Activated B cell treated with CpG ODN at 0.5 μM for 24 hours (primary cell): ENCODE data around the gene JDP2. TPM values are rescaled to one million over a fixed set of nuclear protein-coding genes. Genes with fewer than 3 reads are reported as not detected.
A peak's percentile ranks its signal among the peaks of the same experiment; 100 is the strongest.
"Not testable (repeated sequence)": the region's sequence is repeated elsewhere in the genome, so short reads cannot be mapped to it uniquely, and the experiment has no call there.

Experiments used
- ATAC-seq: fragments of 200-7000 bp; cut with Tn5 transposase; one replicate; pipeline ENCODE4 v1.10.0; 2021; ENCODE audit warnings: low read depth, mild to moderate bottlenecking, moderate library complexity
- CTCF ChIA-PET: fragments of 350-600 bp; sonication (Branson Sonifier 250); formaldehyde crosslinking; loops from one replicate; lab custom pipeline; 2021; ENCODE audit warnings: antibody characterized with exemption; lab: Charles Lee
- POLR2A ChIA-PET: fragments of 350-600 bp; sonication (Branson Sonifier 250); formaldehyde crosslinking; loops from one replicate; lab custom pipeline; 2021; ENCODE audit warnings: antibody characterized with exemption; lab: Charles Lee
- DNase-seq: peaks from one replicate; pipeline ENCODE4 v3.0.0; 2022
- H3K27ac Mint-ChIP-seq: one replicate; pipeline ENCODE4 v1.8.0; 2020; ENCODE audit warnings: mixed read lengths
- H3K27me3 Mint-ChIP-seq: one replicate; pipeline ENCODE4 v1.8.0; 2021; ENCODE audit warnings: mixed read lengths
- H3K36me3 Mint-ChIP-seq: one replicate; pipeline ENCODE4 v1.8.0; 2021; ENCODE audit warnings: low read depth, mixed read lengths
- H3K4me1 Mint-ChIP-seq: one replicate; pipeline ENCODE4 v1.8.0; 2021; ENCODE audit warnings: mixed read lengths
- H3K4me3 Mint-ChIP-seq: one replicate; pipeline ENCODE4 v1.8.0; 2020; ENCODE audit warnings: mild to moderate bottlenecking, mixed read lengths
- H3K9me3 Mint-ChIP-seq: one replicate; pipeline ENCODE4 v1.8.0; 2020; ENCODE audit warnings: mixed read lengths
- CTCF ChIP-seq: fragments of 200-600 bp; IDR thresholded peaks from one replicate; pipeline ENCODE4 v1.8.0; 2022; ENCODE audit warnings: antibody characterized with exemption, mild to moderate bottlenecking
- intact Hi-C: fragments of 100-400 bp; cut with micrococcal nuclease; formaldehyde crosslinking; loops from one replicate; pipeline ENCODE4 v1.15.1; 2024
- total RNA-seq: library from RNA; stranded (reverse); gene quantifications from 2 replicates; pipeline ENCODE4 v1.2.3, GENCODE V29; 2022

Gene JDP2, protein sequence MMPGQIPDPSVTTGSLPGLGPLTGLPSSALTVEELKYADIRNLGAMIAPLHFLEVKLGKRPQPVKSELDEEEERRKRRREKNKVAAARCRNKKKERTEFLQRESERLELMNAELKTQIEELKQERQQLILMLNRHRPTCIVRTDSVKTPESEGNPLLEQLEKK
- 21.2 and 21.8 TPM in 2 replicates for total RNA-seq

DNA sequence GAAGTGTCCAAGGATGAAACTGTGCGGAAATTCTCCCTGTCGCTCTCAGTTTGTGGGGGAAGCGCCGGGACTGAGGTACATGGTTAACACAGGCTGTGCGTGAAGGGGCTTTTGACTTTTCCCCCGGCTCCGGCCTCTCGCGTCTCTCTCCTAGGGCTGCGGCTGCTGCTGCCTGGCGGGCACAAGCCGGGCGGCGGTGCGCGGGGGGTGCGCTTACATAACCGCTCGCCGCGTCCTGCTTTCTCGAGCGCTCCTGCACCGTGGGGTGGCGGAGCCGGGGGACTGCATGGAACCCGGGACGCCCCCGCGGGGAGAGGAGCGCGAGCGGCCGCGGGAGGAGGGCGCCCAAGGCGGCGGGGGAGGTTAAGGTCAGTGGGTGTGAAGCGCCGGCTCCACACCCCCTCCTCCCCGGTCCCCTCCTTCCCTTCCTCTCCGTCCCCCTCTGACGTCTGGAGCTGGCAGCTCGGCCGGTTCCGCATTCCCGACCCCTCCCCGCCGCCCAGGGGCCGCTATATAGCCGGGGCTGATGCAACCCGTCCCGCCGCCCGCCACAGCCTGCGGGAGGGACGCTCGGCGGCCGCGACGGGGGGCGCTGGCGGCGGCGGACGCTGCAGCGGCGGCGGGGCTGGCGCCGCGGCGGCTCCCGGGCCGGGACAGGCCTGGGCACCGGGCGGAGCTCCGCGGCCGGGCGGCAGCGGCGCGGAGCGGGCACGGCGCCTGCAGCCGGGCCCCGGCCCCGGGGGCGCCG lies at the start of gene JDP2:
JDP2 (plus strand) TSS at position 541 of the 748 bp plus-strand sequence. CDS start 9,899 bp downstream, outside the sequence.
- Mint-ChIP-seq H3K9me3 (no peaks in the 10 kb centered on the region), H3K4me1 (peaks cover 37% of the 10 kb centered on the region), H3K36me3 (peaks cover 10% of the 10 kb centered on the region), H3K27ac (peak within 1 kb of the TSS; percentile 96), H3K27me3 (no peaks in the 10 kb centered on the region), H3K4me3 (peak within 1 kb of the TSS; percentile 88)
- ChIA-PET CTCF (no interaction called here), POLR2A (interaction anchor here (0.6 to 2.6 kb wide), 10 partner anchors 12 to 233 kb away, joined by 3 to 9 read pairs (median 4); partner anchors contain the start of genes BATF, ERG28 and TTLL5)
- intact Hi-C loops: loop anchor here (2.0 to 5.0 kb wide), 5 partner anchors 60 to 233 kb away; partner anchors contain the start of genes ERG28 and TTLL5
- ATAC-seq (peak; percentile 53), DNase-seq (peak; percentile 57)
- TF ChIP-seq CTCF: no peak

DNA sequence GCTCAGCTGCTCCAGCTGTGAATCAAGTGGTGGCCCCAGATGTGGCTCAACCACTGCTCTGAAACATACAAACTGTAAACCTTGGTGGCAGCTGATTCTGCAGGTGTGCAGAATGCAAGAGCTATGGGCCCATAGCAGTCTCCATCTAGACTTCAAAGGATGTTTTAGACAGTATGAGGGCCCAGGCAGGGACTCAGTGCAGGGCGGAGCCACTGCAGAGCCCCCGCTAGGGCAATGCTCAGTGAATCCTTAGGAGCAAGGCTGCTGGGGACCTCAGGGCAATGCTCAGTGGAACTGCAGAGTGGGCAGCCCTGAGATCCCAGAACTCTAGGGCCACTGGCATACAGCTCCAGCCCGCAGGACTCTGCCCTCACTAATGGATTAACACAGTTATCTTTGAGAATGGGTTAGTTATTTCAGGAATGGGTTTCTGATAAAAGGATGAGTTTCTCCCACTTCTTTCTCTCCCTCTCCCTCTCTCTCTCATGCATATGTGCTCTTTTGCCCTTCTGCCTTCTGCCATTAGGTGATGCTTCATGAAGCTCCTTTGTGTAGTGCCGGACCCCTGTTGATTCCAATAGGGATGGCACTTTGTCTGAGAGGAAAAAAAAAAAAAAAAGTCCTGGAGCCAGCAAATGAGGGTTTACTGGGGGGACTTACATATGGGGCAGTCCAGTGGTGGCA lies 48.4 kb upstream of the JDP2 start:
- Mint-ChIP-seq H3K27ac (no peak overlapping the region), H3K36me3 (no peaks in the 10 kb centered on the region), H3K4me1 (peaks cover 4% of the 10 kb centered on the region), H3K9me3 (peaks cover 1% of the 10 kb centered on the region), H3K4me3 (no peak overlapping the region), H3K27me3 (peaks cover 1% of the 10 kb centered on the region)
- POLR2A ChIA-PET: no interaction called here
- intact Hi-C loops: no loop called here
- no peak for TF ChIP-seq CTCF
- no peak for DNase-seq
- CTCF ChIA-PET: no interaction called here
- ATAC-seq: no peak

- H3K4me3 Mint-ChIP-seq: no peak overlapping the region
- ATAC-seq: no peak
- peaks cover 3% of the 10 kb centered on the region for H3K9me3 Mint-ChIP-seq
- no peak for DNase-seq
- H3K27me3 Mint-ChIP-seq: peaks cover 6% of the 10 kb centered on the region
- ChIA-PET POLR2A (no interaction called here), CTCF (no interaction called here)
- H3K36me3 Mint-ChIP-seq: no peaks in the 10 kb centered on the region
- H3K27ac Mint-ChIP-seq: no peak overlapping the region
- no peak for TF ChIP-seq CTCF
- intact Hi-C loops: no loop called here
- H3K4me1 Mint-ChIP-seq: peaks cover 4% of the 10 kb centered on the region
Measured at GRCh38 chr14:75379930-75380270, 47.9 kb upstream of the JDP2 start.

DNA sequence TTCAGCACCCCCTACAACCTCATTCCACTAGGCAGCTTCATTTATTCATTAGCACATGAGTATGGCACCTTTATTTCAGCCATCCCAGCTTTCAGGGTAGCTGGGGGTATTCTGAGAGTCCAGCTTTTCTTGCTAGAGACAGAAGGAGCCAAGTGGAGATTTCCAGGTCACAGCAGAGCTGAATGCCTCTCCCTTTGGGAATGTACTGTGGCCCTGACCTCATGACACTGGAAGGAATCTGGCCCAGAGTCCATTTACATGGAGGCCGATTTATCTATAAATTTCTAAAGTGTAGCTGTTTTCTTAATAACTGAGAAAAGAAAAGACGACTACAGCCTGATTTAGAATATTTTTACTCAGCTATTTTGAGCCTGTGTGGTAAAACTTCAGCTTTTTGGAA lies 47.2 kb upstream of the JDP2 start:
- peaks cover 3% of the 10 kb centered on the region for H3K9me3 Mint-ChIP-seq
- no peak for TF ChIP-seq CTCF
- peaks cover 4% of the 10 kb centered on the region for H3K4me1 Mint-ChIP-seq
- ATAC-seq: no peak
- intact Hi-C loops: no loop called here
- ChIA-PET CTCF (no interaction called here), POLR2A (interaction anchor here (0.7 kb wide), 1 partner anchor 34 kb away, joined by 3 read pairs; no protein-coding TSS in a partner anchor)
- DNase-seq: no peak
- no peak overlapping the region for H3K4me3 Mint-ChIP-seq
- no peaks in the 10 kb centered on the region for H3K36me3 Mint-ChIP-seq
- peaks cover 6% of the 10 kb centered on the region for H3K27me3 Mint-ChIP-seq
- no peak overlapping the region for H3K27ac Mint-ChIP-seq

DNA sequence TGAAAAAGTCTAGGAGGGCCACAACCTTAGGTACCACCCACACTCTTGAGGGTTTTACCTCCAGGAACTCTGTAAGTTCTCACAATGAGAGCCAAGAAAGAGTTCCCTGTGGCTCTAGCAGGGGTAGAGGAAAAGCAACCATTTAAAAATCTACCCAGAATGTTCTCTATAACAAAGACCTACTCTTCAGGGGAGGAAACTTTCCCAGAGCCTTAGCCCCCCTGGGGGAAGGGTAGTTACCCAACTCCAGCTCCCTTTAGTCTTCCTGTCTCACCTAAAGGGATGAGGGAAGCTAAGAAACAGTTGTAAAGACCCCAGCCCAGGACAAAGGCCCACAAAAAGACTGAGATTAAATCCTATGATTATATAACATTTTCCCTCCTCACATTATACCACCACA lies 46.2 kb upstream of the JDP2 start:
- Mint-ChIP-seq H3K9me3 (peaks cover 3% of the 10 kb centered on the region), H3K4me1 (peaks cover 4% of the 10 kb centered on the region), H3K36me3 (no peaks in the 10 kb centered on the region), H3K27ac (no peak overlapping the region), H3K4me3 (no peak overlapping the region), H3K27me3 (peaks cover 6% of the 10 kb centered on the region)
- no peak for TF ChIP-seq CTCF
- CTCF ChIA-PET: no interaction called here
- intact Hi-C loops: no loop called here
- DNase-seq: no peak
- no peak for ATAC-seq
- POLR2A ChIA-PET: no interaction called here

GRCh38 chr14:75383219-75383618 lies 44.6 kb upstream of the JDP2 start:
- H3K36me3 Mint-ChIP-seq, intact Hi-C loops, DNase-seq, CTCF ChIA-PET, ATAC-seq, H3K4me1 Mint-ChIP-seq, H3K9me3 Mint-ChIP-seq, H3K4me3 Mint-ChIP-seq, H3K27me3 Mint-ChIP-seq, H3K27ac Mint-ChIP-seq: not testable (repeated sequence)
- POLR2A ChIA-PET: interaction anchor here (1.2 kb wide), 1 partner anchor 131 kb away, joined by 3 read pairs; no protein-coding TSS in a partner anchor
